ENCODE measurements around the gene MED14. TPM values are rescaled to one million over a fixed set of nuclear protein-coding genes. Genes with fewer than 3 reads are reported as not detected.

The MED14 gene
- polyA plus RNA-seq, 2 donors, result 7.4 to 9.8 TPM

Other genes with a start within 250 kb of the MED14 start
- gene ATP6AP2, start 154.6 kb downstream of the MED14 start, polyA plus RNA-seq, result 10 to 100 TPM; 50.9 to 51.5 TPM
- not detected for gene MPC1L, start 112.1 kb downstream of the MED14 start, polyA plus RNA-seq
- 1 to 10 TPM; 4.0 to 4.6 TPM for gene CXorf38, start 88.0 kb downstream of the MED14 start, polyA plus RNA-seq